ENCODE results near the gene FHOD3.

The FHOD3 gene

DNA sequence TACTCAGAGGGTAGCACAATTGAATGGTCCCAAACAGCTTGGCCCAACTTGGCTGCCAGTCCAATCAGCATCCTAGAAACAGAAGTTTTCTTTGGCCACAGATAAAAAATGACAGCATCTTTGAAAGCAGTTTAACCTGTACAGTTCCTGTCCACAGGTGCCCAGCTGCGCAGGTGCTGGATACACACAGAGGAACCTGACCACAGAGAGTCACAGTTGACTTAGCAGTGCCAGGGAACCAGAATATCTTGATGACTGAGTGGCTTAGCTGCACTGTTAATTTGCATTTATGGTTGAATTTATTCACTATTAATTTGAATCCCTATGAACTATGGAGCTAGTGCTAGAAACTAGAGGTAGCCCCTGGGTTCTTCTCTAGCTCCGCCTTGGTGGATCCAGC, 437.6 kb downstream of the FHOD3 start:
- ChIA-PET CTCF (no interaction called here), POLR2A (no interaction called here)
- H3K36me3 ChIP-seq (ENCODE audit: control insufficient read depth in 2 of 2, insufficient read depth in 1 of 2, low read length in 2 of 2), result peaks cover 0 to 9% of the 10 kb centered on the region in 2 experiments; a peak in 1 of 3 replicates
- no peaks in the 10 kb centered on the region for H3K4me1 ChIP-seq (ENCODE audit: control insufficient read depth, insufficient read depth, low read length)
- TF ChIP-seq ZNF558 (tag by site-specific recombination; IDR thresholded peaks at IDR 0.05), result no peak
- TF ChIP-seq ZNF266 (tag by site-specific recombination; IDR thresholded peaks at IDR 0.05; ENCODE audit: low read depth), result no peak
- TF ChIP-seq IKZF3 (tag by site-specific recombination; IDR thresholded peaks at IDR 0.05), result no peak
- no peak for TF ChIP-seq ZNF837 (tag by site-specific recombination; IDR thresholded peaks at IDR 0.05)
- TF ChIP-seq, protein P1, sequence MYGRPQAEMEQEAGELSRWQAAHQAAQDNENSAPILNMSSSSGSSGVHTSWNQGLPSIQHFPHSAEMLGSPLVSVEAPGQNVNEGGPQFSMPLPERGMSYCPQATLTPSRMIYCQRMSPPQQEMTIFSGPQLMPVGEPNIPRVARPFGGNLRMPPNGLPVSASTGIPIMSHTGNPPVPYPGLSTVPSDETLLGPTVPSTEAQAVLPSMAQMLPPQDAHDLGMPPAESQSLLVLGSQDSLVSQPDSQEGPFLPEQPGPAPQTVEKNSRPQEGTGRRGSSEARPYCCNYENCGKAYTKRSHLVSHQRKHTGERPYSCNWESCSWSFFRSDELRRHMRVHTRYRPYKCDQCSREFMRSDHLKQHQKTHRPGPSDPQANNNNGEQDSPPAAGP (tag by site-specific recombination; IDR thresholded peaks at IDR 0.05), result no peak
- TF ChIP-seq, protein P2, sequence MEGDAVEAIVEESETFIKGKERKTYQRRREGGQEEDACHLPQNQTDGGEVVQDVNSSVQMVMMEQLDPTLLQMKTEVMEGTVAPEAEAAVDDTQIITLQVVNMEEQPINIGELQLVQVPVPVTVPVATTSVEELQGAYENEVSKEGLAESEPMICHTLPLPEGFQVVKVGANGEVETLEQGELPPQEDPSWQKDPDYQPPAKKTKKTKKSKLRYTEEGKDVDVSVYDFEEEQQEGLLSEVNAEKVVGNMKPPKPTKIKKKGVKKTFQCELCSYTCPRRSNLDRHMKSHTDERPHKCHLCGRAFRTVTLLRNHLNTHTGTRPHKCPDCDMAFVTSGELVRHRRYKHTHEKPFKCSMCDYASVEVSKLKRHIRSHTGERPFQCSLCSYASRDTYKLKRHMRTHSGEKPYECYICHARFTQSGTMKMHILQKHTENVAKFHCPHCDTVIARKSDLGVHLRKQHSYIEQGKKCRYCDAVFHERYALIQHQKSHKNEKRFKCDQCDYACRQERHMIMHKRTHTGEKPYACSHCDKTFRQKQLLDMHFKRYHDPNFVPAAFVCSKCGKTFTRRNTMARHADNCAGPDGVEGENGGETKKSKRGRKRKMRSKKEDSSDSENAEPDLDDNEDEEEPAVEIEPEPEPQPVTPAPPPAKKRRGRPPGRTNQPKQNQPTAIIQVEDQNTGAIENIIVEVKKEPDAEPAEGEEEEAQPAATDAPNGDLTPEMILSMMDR (tag by site-specific recombination; IDR thresholded peaks at IDR 0.05), result no peak
- no peak for TF ChIP-seq RBAK (tag by site-specific recombination; IDR thresholded peaks at IDR 0.05)
- no peak for TF ChIP-seq TCF7L2 (IDR thresholded peaks at IDR 0.05; ENCODE audit: borderline replicate concordance, low read depth, low read length)
- TF ChIP-seq ZBTB21 (tag by site-specific recombination; IDR thresholded peaks at IDR 0.05), result no peak
- TF ChIP-seq FEZF1 (tag by site-specific recombination; IDR thresholded peaks at IDR 0.05), result no peak
- no peak for TF ChIP-seq ZNF629 (tag by site-specific recombination; IDR thresholded peaks at IDR 0.05)
- TF ChIP-seq ZNF658 (tag by site-specific recombination; IDR thresholded peaks at IDR 0.05), result no peak
- TF ChIP-seq ZNF350 (tag by site-specific recombination; IDR thresholded peaks at IDR 0.05), result no peak
- no peak for TF ChIP-seq ZNF239 (tag by site-specific recombination; IDR thresholded peaks at IDR 0.05)
- no peak for TF ChIP-seq ZNF76 (tag by site-specific recombination; IDR thresholded peaks at IDR 0.05; ENCODE audit: borderline replicate concordance, low read depth)
- TF ChIP-seq ZNF600 (tag by site-specific recombination; IDR thresholded peaks at IDR 0.05), result no peak
- no peak overlapping the region for H3K27ac ChIP-seq (ENCODE audit: extremely low read depth, low read depth, low read length)
- no peaks in the 10 kb centered on the region for H3K9me3 ChIP-seq (ENCODE audit: control insufficient read depth, insufficient read depth, low read depth, low read length)
- H3K4me3 ChIP-seq (ENCODE audit: low read depth, low read length), result no peak overlapping the region

DNA sequence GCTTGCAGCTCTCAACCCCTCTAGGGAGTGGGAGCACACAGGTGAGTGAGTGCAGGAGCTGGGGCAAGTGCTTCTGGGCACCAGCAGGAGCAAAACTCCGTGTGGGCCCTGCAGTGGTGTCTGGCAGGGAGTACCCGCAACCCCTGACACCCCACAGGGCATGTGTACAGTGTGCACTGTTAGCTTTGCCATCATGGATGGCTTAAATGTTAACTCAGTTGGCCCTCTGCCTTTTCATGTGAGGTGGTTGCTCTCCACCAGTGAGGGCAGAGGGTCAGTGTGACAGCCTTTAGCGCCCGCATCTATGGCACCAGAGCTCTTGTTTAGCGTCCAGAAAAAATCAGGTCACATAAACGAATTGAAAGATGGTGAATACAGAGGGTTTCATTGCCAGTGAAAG, 438.6 kb downstream of the FHOD3 start:
- Histone ChIP-seq H3K9me3 (ENCODE audit: control insufficient read depth, insufficient read depth, low read depth, low read length) (no peaks in the 10 kb centered on the region), H3K36me3 (ENCODE audit: control insufficient read depth in 2 of 2, insufficient read depth in 1 of 2, low read length in 2 of 2) (peaks cover 0 to 10% of the 10 kb centered on the region in 2 experiments; a peak in 1 of 3 replicates), H3K4me3 (ENCODE audit: low read depth, low read length) (no peak overlapping the region), H3K4me1 (ENCODE audit: control insufficient read depth, insufficient read depth, low read length) (no peaks in the 10 kb centered on the region), H3K27ac (ENCODE audit: extremely low read depth, low read depth, low read length) (no peak overlapping the region)
- POLR2A ChIA-PET, result no interaction called here
- CTCF ChIA-PET, result interaction anchor here (0.8 kb wide), 1 partner anchor 48 kb away, joined by 3 read pairs; no protein-coding TSS in a partner anchor
- TF ChIP-seq ZFHX2 (tag by site-specific recombination; conservative IDR thresholded peaks at IDR 0.05) (no peak), ZNF677 (tag by site-specific recombination; IDR thresholded peaks at IDR 0.05) (no peak), ZNF510 (tag by site-specific recombination; IDR thresholded peaks at IDR 0.05; ENCODE audit: insufficient replicate concordance) (no peak), ZNF366 (tag by site-specific recombination; conservative IDR thresholded peaks at IDR 0.05) (no peak), ZNF211 (tag by site-specific recombination; IDR thresholded peaks at IDR 0.05; ENCODE audit: low read depth) (no peak), ZNF138 (tag by site-specific recombination; IDR thresholded peaks at IDR 0.05; ENCODE audit: borderline replicate concordance) (no peak), ZNF48 (tag by site-specific recombination; IDR thresholded peaks at IDR 0.05) (no peak), ZNF776 (tag by site-specific recombination; IDR thresholded peaks at IDR 0.05; ENCODE audit: borderline replicate concordance) (no peak), ZNF610 (tag by site-specific recombination; IDR thresholded peaks at IDR 0.05; ENCODE audit: borderline replicate concordance) (no peak), IKZF3 (tag by site-specific recombination; IDR thresholded peaks at IDR 0.05) (no peak)
- TF ChIP-seq, protein P3, sequence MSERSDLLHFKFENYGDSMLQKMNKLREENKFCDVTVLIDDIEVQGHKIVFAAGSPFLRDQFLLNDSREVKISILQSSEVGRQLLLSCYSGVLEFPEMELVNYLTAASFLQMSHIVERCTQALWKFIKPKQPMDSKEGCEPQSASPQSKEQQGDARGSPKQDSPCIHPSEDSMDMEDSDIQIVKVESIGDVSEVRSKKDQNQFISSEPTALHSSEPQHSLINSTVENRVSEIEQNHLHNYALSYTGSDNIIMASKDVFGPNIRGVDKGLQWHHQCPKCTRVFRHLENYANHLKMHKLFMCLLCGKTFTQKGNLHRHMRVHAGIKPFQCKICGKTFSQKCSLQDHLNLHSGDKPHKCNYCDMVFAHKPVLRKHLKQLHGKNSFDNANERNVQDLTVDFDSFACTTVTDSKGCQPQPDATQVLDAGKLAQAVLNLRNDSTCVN (tag by site-specific recombination; optimal IDR thresholded peaks at IDR 0.05), result no peak
- TF ChIP-seq, protein P4, sequence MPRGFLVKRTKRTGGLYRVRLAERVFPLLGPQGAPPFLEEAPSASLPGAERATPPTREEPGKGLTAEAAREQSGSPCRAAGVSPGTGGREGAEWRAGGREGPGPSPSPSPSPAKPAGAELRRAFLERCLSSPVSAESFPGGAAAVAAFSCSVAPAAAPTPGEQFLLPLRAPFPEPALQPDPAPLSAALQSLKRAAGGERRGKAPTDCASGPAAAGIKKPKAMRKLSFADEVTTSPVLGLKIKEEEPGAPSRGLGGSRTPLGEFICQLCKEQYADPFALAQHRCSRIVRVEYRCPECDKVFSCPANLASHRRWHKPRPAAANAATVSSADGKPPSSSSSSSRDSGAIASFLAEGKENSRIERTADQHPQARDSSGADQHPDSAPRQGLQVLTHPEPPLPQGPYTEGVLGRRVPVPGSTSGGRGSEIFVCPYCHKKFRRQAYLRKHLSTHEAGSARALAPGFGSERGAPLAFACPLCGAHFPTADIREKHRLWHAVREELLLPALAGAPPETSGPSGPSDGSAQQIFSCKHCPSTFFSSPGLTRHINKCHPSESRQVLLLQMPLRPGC (tag by site-specific recombination; IDR thresholded peaks at IDR 0.05), result no peak
- TF ChIP-seq, protein P5, sequence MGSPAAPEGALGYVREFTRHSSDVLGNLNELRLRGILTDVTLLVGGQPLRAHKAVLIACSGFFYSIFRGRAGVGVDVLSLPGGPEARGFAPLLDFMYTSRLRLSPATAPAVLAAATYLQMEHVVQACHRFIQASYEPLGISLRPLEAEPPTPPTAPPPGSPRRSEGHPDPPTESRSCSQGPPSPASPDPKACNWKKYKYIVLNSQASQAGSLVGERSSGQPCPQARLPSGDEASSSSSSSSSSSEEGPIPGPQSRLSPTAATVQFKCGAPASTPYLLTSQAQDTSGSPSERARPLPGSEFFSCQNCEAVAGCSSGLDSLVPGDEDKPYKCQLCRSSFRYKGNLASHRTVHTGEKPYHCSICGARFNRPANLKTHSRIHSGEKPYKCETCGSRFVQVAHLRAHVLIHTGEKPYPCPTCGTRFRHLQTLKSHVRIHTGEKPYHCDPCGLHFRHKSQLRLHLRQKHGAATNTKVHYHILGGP (tag by site-specific recombination; IDR thresholded peaks at IDR 0.05), result no peak
- TF ChIP-seq, protein P6, sequence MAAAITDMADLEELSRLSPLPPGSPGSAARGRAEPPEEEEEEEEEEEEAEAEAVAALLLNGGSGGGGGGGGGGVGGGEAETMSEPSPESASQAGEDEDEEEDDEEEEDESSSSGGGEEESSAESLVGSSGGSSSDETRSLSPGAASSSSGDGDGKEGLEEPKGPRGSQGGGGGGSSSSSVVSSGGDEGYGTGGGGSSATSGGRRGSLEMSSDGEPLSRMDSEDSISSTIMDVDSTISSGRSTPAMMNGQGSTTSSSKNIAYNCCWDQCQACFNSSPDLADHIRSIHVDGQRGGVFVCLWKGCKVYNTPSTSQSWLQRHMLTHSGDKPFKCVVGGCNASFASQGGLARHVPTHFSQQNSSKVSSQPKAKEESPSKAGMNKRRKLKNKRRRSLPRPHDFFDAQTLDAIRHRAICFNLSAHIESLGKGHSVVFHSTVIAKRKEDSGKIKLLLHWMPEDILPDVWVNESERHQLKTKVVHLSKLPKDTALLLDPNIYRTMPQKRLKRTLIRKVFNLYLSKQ (tag by site-specific recombination; IDR thresholded peaks at IDR 0.05; ENCODE audit: borderline replicate concordance), result no peak
